ENCODE measurements around the gene C6orf120. TPM values are rescaled to one million over a fixed set of nuclear protein-coding genes. Genes with fewer than 3 reads are reported as not detected.

Gene C6orf120
- total and polyA plus RNA-seq, 10 donors = 6.7 to 39.5 (median 22.2) TPM

GRCh38 chr6:169723200-169723909, 21.4 kb downstream of the C6orf120 start:
- peak overlapping the region; percentile 73 to 98 (median 94) for H3K27ac ChIP-seq
- peaks cover 23 to 62% (median 43%) of the 10 kb centered on the region in 6 donors for H3K4me1 ChIP-seq
- no peaks in the 10 kb centered on the region for H3K27me3 ChIP-seq (replicated peaks in 1 of 7)
- WGBS, 5 donors = 0 to 1% (median 1%) methylated on average over 29 to 70 of the region's 70 CpGs
- H3K4me3 ChIP-seq = peak overlapping the region; percentile 44 to 91 (median 67)
- intact Hi-C loops (cut with DNase I; ENCODE audit: low total_unique reads) = no loop called here
- no peaks in the 10 kb centered on the region for H3K9me3 ChIP-seq
- peak; percentile 94 for DNase-seq
- TF ChIP-seq POLR2A (IDR thresholded peaks at IDR 0.05) = no peak
- peak; percentile 75 to 87 (median 77) for TF ChIP-seq POLR2AphosphoS5 (IDR thresholded peaks at IDR 0.05)
- H3K36me3 ChIP-seq = peaks cover 0 to 7% (median 0%) of the 10 kb centered on the region in 6 donors

- Histone ChIP-seq H3K9me3 (no peaks in the 10 kb centered on the region), H3K4me3 (peak overlapping the region in 7 of 8 donors; percentile 22 to 91 (median 70)), H3K36me3 (peaks cover 0 to under 1% (median 0%) of the 10 kb centered on the region in 6 donors), H3K27ac (peak overlapping the region; percentile 53 to 98 (median 94)), H3K4me1 (peaks cover 23 to 55% (median 40%) of the 10 kb centered on the region in 6 donors), H3K27me3 (replicated peaks in 1 of 7) (no peaks in the 10 kb centered on the region)
- TF ChIP-seq POLR2AphosphoS5 (IDR thresholded peaks at IDR 0.05) (no peak), CTCF (IDR thresholded peaks at IDR 0.05 in 8 of 11, conservative IDR thresholded peaks at IDR 0.05 in 3 of 11) (no peak), POLR2A (IDR thresholded peaks at IDR 0.05) (no peak)
- WGBS, 5 donors = 0 to 1% (median 0%) methylated on average over 9 to 89 of the region's 89 CpGs
- peak; percentile 89 for DNase-seq
- intact Hi-C loops (cut with DNase I; ENCODE audit: low total_unique reads) = no loop called here
Observed at GRCh38 chr6:169723991-169724493, 22.1 kb downstream of the C6orf120 start.

- no peaks in the 10 kb centered on the region for H3K27me3 ChIP-seq (replicated peaks in 1 of 7)
- H3K36me3 ChIP-seq = no peaks in the 10 kb centered on the region
- TF ChIP-seq POLR2A (IDR thresholded peaks at IDR 0.05) = no peak
- TF ChIP-seq POLR2AphosphoS5 (IDR thresholded peaks at IDR 0.05) = peak; percentile 52 to 83 (median 77)
- H3K27ac ChIP-seq = peak within 1 kb of the TSS; percentile 91 to 98 (median 94)
- peak; percentile 93 for DNase-seq
- H3K4me1 ChIP-seq = peaks cover 23 to 49% (median 38%) of the 10 kb centered on the region in 6 donors
- WGBS, 5 donors = 0 to 2% (median 1%) methylated on average over 25 to 89 of the region's 89 CpGs
- H3K4me3 ChIP-seq = peak within 1 kb of the TSS; percentile 53 to 91 (median 72)
- intact Hi-C loops (cut with DNase I; ENCODE audit: low total_unique reads) = no loop called here
- H3K9me3 ChIP-seq = no peaks in the 10 kb centered on the region
Observed at GRCh38 chr6:169724494-169725124, 22.7 kb downstream of the C6orf120 start, which contains the start of gene PHF10. PHF10 (minus strand) TSS chr6:169724500; CDS start chr6:169723931, 569 bp downstream.

- Histone ChIP-seq H3K4me1 (peaks cover 18 to 41% (median 35%) of the 10 kb centered on the region in 6 donors), H3K4me3 (peak overlapping the region; percentile 51 to 91 (median 72)), H3K9me3 (no peaks in the 10 kb centered on the region), H3K27ac (peak overlapping the region; percentile 91 to 98 (median 94)), H3K27me3 (replicated peaks in 1 of 7) (no peaks in the 10 kb centered on the region), H3K36me3 (no peaks in the 10 kb centered on the region)
- intact Hi-C loops (cut with DNase I; ENCODE audit: low total_unique reads) = no loop called here
- 23 to 27% (median 25%) methylated on average over 29 of the region's 29 CpGs for WGBS, 5 donors
- TF ChIP-seq POLR2AphosphoS5 (IDR thresholded peaks at IDR 0.05) (peak in 1 of 3 donors; percentile 55), POLR2A (IDR thresholded peaks at IDR 0.05) (no peak)
- DNase-seq = peak; percentile 82
Observed at GRCh38 chr6:169725125-169726048, 23.5 kb downstream of the C6orf120 start.

- no peaks in the 10 kb centered on the region for H3K36me3 ChIP-seq
- TF ChIP-seq POLR2A (IDR thresholded peaks at IDR 0.05) = no peak
- TF ChIP-seq POLR2AphosphoS5 (IDR thresholded peaks at IDR 0.05) = no peak
- TF ChIP-seq CTCF (IDR thresholded peaks at IDR 0.05 in 8 of 11, conservative IDR thresholded peaks at IDR 0.05 in 3 of 11) = no peak
Observed at GRCh38 chr6:169726049-169726400, 24.1 kb downstream of the C6orf120 start.

More at GRCh38 chr6:169726049-169726400, 24.1 kb downstream of the C6orf120 start:
- H3K27me3 ChIP-seq (replicated peaks in 1 of 7) = no peaks in the 10 kb centered on the region
- intact Hi-C loops (cut with DNase I; ENCODE audit: low total_unique reads) = no loop called here
- H3K9me3 ChIP-seq = no peaks in the 10 kb centered on the region
- peak overlapping the region in 1 of 8 donors; percentile 91 for H3K4me3 ChIP-seq
- peak overlapping the region in 7 of 8 donors; percentile 10 to 98 (median 94) for H3K27ac ChIP-seq
- DNase-seq = no peak
- peaks cover 16 to 35% (median 29%) of the 10 kb centered on the region in 6 donors for H3K4me1 ChIP-seq
- 89 to 96% (median 90%) methylated on average over 1 of the region's 1 CpG for WGBS, 5 donors
